Panc1 (cell line): Measurements from ENCODE around the gene SFTPB. TPM values are rescaled to one million over a fixed set of nuclear protein-coding genes. Genes with fewer than 3 reads are reported as not detected.

Experiments used
- ATAC-seq: fragments of 200-7000 bp; cut with Tn5 transposase; 2 replicates; pipeline ENCODE4 v1.9.1; 2020; ENCODE audit warnings: mild to moderate bottlenecking, moderate library complexity
- BruUV-seq: library from RNA; stranded (reverse); fragments of 400-500 nt; replicated peaks from 2 replicates; lab custom pipeline; 2021; lab: Mats Ljungman, UMichigan
- CTCF ChIA-PET: fragments of 300-600 bp; sonication (Branson Sonifier 250); formaldehyde crosslinking; loops from one replicate; lab custom pipeline; 2022; ENCODE audit warnings: antibody characterized with exemption; lab: Charles Lee
- POLR2A ChIA-PET: fragments of 300-600 bp; sonication (Branson Sonifier 250); formaldehyde crosslinking; loops from one replicate; lab custom pipeline; 2022; ENCODE audit warnings: antibody characterized with exemption; lab: Charles Lee
- DNase-seq: peaks from one replicate; pipeline ENCODE4 v3.0.0-alpha.2; 2010; ENCODE audit warnings: low read depth, low spot score
- H3K27ac ChIP-seq: 2 replicates; pipeline ENCODE4 v1.5.1; 2011; ENCODE audit warnings: mild to moderate bottlenecking, low read length, inconsistent platforms
- H3K27me3 ChIP-seq: fragments of 200-500 bp; sonication (Bioruptor generic); 2 replicates; pipeline ENCODE4 v1.6.0; 2014; ENCODE audit warnings: low read length, inconsistent platforms; ENCODE audit not compliant: control insufficient read depth, insufficient read depth
- H3K36me3 ChIP-seq: fragments of 200-500 bp; sonication (Bioruptor generic); 2 replicates; pipeline ENCODE4 v1.5.1; 2014; ENCODE audit warnings: inconsistent platforms, mild to moderate bottlenecking, low read length, moderate library complexity; ENCODE audit not compliant: control insufficient read depth, insufficient read depth
- H3K4me1 ChIP-seq: 2 replicates; pipeline ENCODE4 v1.5.1; 2011; ENCODE audit warnings: inconsistent platforms, mild to moderate bottlenecking, low read length, moderate library complexity; ENCODE audit not compliant: control insufficient read depth, insufficient read depth
- H3K4me3 ChIP-seq, 2 experiments: 2 replicates each; pipeline ENCODE4 v1.5.1; 2011 to 2012; ENCODE audit warnings: low read depth in 2 of 2, low read length in 2 of 2, mild to moderate bottlenecking in 2 of 2, inconsistent platforms in 1 of 2, moderate library complexity in 1 of 2
- H3K9me3 ChIP-seq: fragments of 200-500 bp; sonication (Bioruptor generic); 2 replicates; pipeline ENCODE4 v1.5.1; 2014; ENCODE audit warnings: low read depth, mild to moderate bottlenecking, inconsistent platforms, low read length, moderate library complexity; ENCODE audit not compliant: control insufficient read depth, insufficient read depth
- CTCF ChIP-seq: fragments of 450-650 bp; IDR thresholded peaks from 2 replicates; pipeline ENCODE4 v1.5.1; 2017; ENCODE audit warnings: mild to moderate bottlenecking
- POLR2AphosphoS5 ChIP-seq: IDR thresholded peaks from 2 replicates; pipeline ENCODE4 v1.6.1; 2012; ENCODE audit warnings: mild to moderate bottlenecking, low read depth, low read length, moderate library complexity
- SIN3A ChIP-seq: IDR thresholded peaks from 2 replicates; pipeline ENCODE4 v1.6.1; 2012; ENCODE audit warnings: low read depth, mild to moderate bottlenecking, low read length, moderate library complexity, borderline replicate concordance; ENCODE audit not compliant: insufficient read depth
- TCF7L2 ChIP-seq: IDR thresholded peaks from 2 replicates; pipeline ENCODE4 v1.6.1; 2011; ENCODE audit warnings: mild to moderate bottlenecking, low read depth, low read length, inconsistent platforms
- in situ Hi-C: cut with HindIII; loops from 2 replicates; pipeline ENCODE4 v1.10.0; 2016; ENCODE audit warnings: low sequenced_read_pairs, low pct_unique_long_range_greater_than_20kb
- intact Hi-C: fragments of 100-400 bp; cut with micrococcal nuclease; formaldehyde crosslinking; loops from one replicate; pipeline ENCODE4 v1.10.0; 2022; ENCODE audit not compliant: unreplicated experiment
- total RNA-seq: library from RNA; stranded (reverse); gene quantifications from one replicate; pipeline ENCODE4 v1.2.1, GENCODE V29; 2021; ENCODE audit not compliant: unreplicated experiment
- TF ChIP-seq, protein P1 (sequence below), 2 experiments: IDR thresholded peaks; 2 replicates each; pipeline ENCODE4 v1.6.1; 2011 to 2012; ENCODE audit warnings: low read depth in 2 of 2, control low read depth in 1 of 2, low read length in 1 of 2, mild to moderate bottlenecking in 1 of 2, moderate library complexity in 1 of 2; ENCODE audit not compliant: insufficient read depth in 1 of 2

SFTPB gene
- total RNA-seq, 1 experiment from 2014 or later: 5.6 TPM

DNA sequence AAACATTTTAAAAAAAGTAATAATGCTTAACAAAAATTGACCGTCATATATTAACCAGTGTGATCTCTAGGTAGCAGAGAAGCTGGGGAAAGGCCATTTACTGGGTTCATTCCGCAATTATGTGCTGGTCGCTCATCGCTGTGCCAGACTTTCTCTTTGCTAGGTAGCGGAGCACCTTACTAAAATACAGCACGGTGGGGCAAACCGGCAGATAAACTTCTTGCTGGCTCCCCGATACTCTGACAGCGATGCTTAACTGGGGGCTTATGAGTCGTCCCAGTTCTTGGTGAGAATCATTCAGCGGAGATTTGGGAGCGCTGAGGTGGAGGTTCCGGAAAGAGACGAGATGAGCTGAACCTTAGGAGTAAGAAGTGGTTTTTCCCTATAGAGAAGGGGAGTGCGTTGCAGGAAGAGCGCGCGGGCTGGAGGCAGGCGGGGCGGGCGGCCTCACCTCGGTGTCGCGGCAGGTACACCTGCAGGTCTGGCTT is 56.7 kb downstream of the SFTPB start:
- Histone ChIP-seq H3K4me1 (no peaks in the 10 kb centered on the region; the same call in 1 of the 2 replicates), H3K27ac (peak overlapping the region; percentile 92), H3K4me3 (peak overlapping the region; percentile 68 to 76), H3K36me3 (peaks cover 6% of the 10 kb centered on the region), H3K27me3 (no peaks in the 10 kb centered on the region), H3K9me3 (no peaks in the 10 kb centered on the region)
- POLR2A ChIA-PET: interaction anchor here (0.5 to 0.7 kb wide), 2 partner anchors 94 to 119 kb away, joined by 3 read pairs; no protein-coding TSS in a partner anchor
- CTCF ChIA-PET: no interaction called here
- DNase-seq: no peak
- intact Hi-C loops: no loop called here
- TF ChIP-seq TCF7L2: no peak
- TF ChIP-seq SIN3A: no peak
- no peak for TF ChIP-seq CTCF
- TF ChIP-seq POLR2AphosphoS5: no peak
- TF ChIP-seq, protein P1, sequence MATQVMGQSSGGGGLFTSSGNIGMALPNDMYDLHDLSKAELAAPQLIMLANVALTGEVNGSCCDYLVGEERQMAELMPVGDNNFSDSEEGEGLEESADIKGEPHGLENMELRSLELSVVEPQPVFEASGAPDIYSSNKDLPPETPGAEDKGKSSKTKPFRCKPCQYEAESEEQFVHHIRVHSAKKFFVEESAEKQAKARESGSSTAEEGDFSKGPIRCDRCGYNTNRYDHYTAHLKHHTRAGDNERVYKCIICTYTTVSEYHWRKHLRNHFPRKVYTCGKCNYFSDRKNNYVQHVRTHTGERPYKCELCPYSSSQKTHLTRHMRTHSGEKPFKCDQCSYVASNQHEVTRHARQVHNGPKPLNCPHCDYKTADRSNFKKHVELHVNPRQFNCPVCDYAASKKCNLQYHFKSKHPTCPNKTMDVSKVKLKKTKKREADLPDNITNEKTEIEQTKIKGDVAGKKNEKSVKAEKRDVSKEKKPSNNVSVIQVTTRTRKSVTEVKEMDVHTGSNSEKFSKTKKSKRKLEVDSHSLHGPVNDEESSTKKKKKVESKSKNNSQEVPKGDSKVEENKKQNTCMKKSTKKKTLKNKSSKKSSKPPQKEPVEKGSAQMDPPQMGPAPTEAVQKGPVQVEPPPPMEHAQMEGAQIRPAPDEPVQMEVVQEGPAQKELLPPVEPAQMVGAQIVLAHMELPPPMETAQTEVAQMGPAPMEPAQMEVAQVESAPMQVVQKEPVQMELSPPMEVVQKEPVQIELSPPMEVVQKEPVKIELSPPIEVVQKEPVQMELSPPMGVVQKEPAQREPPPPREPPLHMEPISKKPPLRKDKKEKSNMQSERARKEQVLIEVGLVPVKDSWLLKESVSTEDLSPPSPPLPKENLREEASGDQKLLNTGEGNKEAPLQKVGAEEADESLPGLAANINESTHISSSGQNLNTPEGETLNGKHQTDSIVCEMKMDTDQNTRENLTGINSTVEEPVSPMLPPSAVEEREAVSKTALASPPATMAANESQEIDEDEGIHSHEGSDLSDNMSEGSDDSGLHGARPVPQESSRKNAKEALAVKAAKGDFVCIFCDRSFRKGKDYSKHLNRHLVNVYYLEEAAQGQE (IDR thresholded peaks at IDR 0.05; ENCODE audit: insufficient read depth in 1 of 2, low read depth in 2 of 2, low read length in 1 of 2): no peak
- in situ Hi-C loops: no loop called here
- ATAC-seq: peak; percentile 31
- TSS peak; percentile 56 for BruUV-seq

Other genes starting within 250 kb of the SFTPB start
- 3.3 TPM for gene SH2D6, start 249.5 kb downstream of the SFTPB start, total RNA-seq
- 547 TPM for gene MAT2A, start 129.0 kb downstream of the SFTPB start, total RNA-seq
- gene GGCX, start 106.7 kb downstream of the SFTPB start, total RNA-seq: 64.1 TPM
- 93.2 TPM for gene VAMP8, start 90.6 kb downstream of the SFTPB start, total RNA-seq
- gene VAMP5, start 83.8 kb downstream of the SFTPB start, total RNA-seq: 21.3 TPM
- 156 TPM for gene RNF181, start 72.5 kb downstream of the SFTPB start, total RNA-seq
- gene TMEM150A, start 65.5 kb downstream of the SFTPB start, total RNA-seq: 30.4 TPM
- gene C2orf68, start 56.1 kb downstream of the SFTPB start, total RNA-seq: 23.7 TPM
- gene USP39, start 52.0 kb downstream of the SFTPB start, total RNA-seq: 78.6 TPM
- gene GNLY, start 26.2 kb upstream of the SFTPB start, total RNA-seq: not detected
- 3.8 TPM for gene ATOH8, start 85.8 kb upstream of the SFTPB start, total RNA-seq
- gene ST3GAL5, start 220.8 kb upstream of the SFTPB start, total RNA-seq: 5.0 TPM